Sigmoid colon (tissue), 4 donors: ENCODE results near the gene C2CD3.

ENCODE experiments used
- EP300 ChIP-seq, 4 donors: sonication (generic); formaldehyde crosslinking; IDR thresholded peaks; one replicate each; pipeline ENCODE4 v1.6.1; 2017; ENCODE audit warnings: antibody characterized with exemption in 4 of 4
- TF ChIP-seq, protein P1 (sequence below), 4 experiments: fragments of 450-650 bp in 3 of 4; fragments of 200-600 bp in 1 of 4; IDR thresholded peaks; one replicate each; pipeline ENCODE4 v1.5.1; 2016 to 2019; ENCODE audit warnings: antibody characterized with exemption in 4 of 4, mild to moderate bottlenecking in 3 of 4, moderate library complexity in 2 of 4

DNA sequence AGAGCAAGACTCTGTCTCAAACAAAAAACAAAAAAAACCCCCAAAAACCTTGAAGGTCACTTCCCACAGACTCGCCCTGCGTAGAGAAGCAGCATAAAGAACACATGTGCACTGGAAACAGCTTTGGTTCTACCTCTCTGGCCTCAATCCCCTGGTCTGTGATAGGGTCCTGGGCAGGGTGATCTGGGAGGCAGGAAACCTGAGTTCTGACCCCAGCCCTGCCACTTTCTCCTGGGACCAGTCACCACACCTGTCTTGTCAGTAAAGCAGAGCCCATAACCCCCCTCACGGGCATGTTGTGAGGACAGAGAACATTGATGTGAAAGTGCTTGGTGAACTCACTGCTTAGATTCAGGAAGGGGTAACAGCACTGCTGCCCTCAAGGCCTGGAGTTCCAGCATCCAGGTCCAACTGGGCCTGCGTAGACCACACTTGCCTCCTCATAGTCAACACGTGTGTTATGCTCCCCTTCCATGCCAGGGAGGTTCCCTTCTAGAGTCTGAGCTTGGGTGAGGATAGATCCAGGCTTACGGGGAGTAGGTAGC, 199.6 kb downstream of the C2CD3 start:
- TF ChIP-seq, protein P1, sequence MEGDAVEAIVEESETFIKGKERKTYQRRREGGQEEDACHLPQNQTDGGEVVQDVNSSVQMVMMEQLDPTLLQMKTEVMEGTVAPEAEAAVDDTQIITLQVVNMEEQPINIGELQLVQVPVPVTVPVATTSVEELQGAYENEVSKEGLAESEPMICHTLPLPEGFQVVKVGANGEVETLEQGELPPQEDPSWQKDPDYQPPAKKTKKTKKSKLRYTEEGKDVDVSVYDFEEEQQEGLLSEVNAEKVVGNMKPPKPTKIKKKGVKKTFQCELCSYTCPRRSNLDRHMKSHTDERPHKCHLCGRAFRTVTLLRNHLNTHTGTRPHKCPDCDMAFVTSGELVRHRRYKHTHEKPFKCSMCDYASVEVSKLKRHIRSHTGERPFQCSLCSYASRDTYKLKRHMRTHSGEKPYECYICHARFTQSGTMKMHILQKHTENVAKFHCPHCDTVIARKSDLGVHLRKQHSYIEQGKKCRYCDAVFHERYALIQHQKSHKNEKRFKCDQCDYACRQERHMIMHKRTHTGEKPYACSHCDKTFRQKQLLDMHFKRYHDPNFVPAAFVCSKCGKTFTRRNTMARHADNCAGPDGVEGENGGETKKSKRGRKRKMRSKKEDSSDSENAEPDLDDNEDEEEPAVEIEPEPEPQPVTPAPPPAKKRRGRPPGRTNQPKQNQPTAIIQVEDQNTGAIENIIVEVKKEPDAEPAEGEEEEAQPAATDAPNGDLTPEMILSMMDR (IDR thresholded peaks at IDR 0.05): no peak
- no peak for TF ChIP-seq EP300 (IDR thresholded peaks at IDR 0.05)
